Effector memory CD4-positive, alpha-beta T cell (primary cell): ENCODE data around the gene SRBD1.

Experiments
- DNase-seq, 3 donors: peaks; one replicate each; pipeline ENCODE4 v3.0.0-alpha.2; 2020
- H3K27ac ChIP-seq: 2 replicates; pipeline ENCODE4 v1.7.0; 2013; ENCODE audit warnings: mild to moderate bottlenecking, low read length, moderate library complexity; ENCODE audit not compliant: insufficient read depth, poor library complexity, severe bottlenecking
- H3K27me3 ChIP-seq: replicated peaks from 2 replicates; pipeline ENCODE4 v1.7.0; 2013; ENCODE audit warnings: mild to moderate bottlenecking, low read length; ENCODE audit not compliant: insufficient read depth, control insufficient read depth, poor library complexity, severe bottlenecking
- H3K36me3 ChIP-seq: 2 replicates; pipeline ENCODE4 v1.7.0; 2013; ENCODE audit warnings: mild to moderate bottlenecking, low read length, moderate library complexity; ENCODE audit not compliant: control insufficient read depth, insufficient read depth
- H3K4me1 ChIP-seq: 2 replicates; pipeline ENCODE4 v1.7.0; 2013; ENCODE audit warnings: low read length, mild to moderate bottlenecking; ENCODE audit not compliant: control insufficient read depth, insufficient read depth, poor library complexity, severe bottlenecking
- H3K4me3 ChIP-seq: 2 replicates; pipeline ENCODE4 v1.7.0; 2013; ENCODE audit warnings: low read length, low read depth, mild to moderate bottlenecking; ENCODE audit not compliant: insufficient read depth, poor library complexity, severe bottlenecking
- H3K9me3 ChIP-seq: 2 replicates; pipeline ENCODE4 v1.7.0; 2013; ENCODE audit warnings: mild to moderate bottlenecking, low read length, moderate library complexity; ENCODE audit not compliant: control insufficient read depth

The SRBD1 gene

GRCh38 chr2:45518546-45518945 is 92.5 kb downstream of the SRBD1 start:
- no peak overlapping the region for H3K27ac ChIP-seq
- no peaks in the 10 kb centered on the region for H3K27me3 ChIP-seq
- no peak overlapping the region for H3K4me3 ChIP-seq
- no peaks in the 10 kb centered on the region for H3K36me3 ChIP-seq
- H3K9me3 ChIP-seq, result no peaks in the 10 kb centered on the region
- no peak for DNase-seq
- H3K4me1 ChIP-seq, result no peaks in the 10 kb centered on the region

- Histone ChIP-seq H3K9me3 (no peaks in the 10 kb centered on the region), H3K27ac (no peak overlapping the region), H3K27me3 (no peaks in the 10 kb centered on the region), H3K4me3 (no peak overlapping the region), H3K36me3 (no peaks in the 10 kb centered on the region), H3K4me1 (no peaks in the 10 kb centered on the region)
- DNase-seq, result no peak
Observed at GRCh38 chr2:45510701-45511420, 100.2 kb downstream of the SRBD1 start.

GRCh38 chr2:45506756-45507155 is 104.3 kb downstream of the SRBD1 start:
- no peaks in the 10 kb centered on the region for H3K36me3 ChIP-seq
- no peaks in the 10 kb centered on the region for H3K27me3 ChIP-seq
- no peaks in the 10 kb centered on the region for H3K9me3 ChIP-seq
- no peaks in the 10 kb centered on the region for H3K4me1 ChIP-seq
- H3K27ac ChIP-seq, result no peak overlapping the region
- H3K4me3 ChIP-seq, result no peak overlapping the region
- no peak for DNase-seq

- no peaks in the 10 kb centered on the region for H3K36me3 ChIP-seq
- no peak overlapping the region for H3K4me3 ChIP-seq
Observed at GRCh38 chr2:45505138-45505537, 105.9 kb downstream of the SRBD1 start.

GRCh38 chr2:45498661-45499550 is 112.2 kb downstream of the SRBD1 start:
- no peaks in the 10 kb centered on the region for H3K36me3 ChIP-seq
- no peak overlapping the region for H3K4me3 ChIP-seq
- H3K9me3 ChIP-seq, result no peaks in the 10 kb centered on the region
- no peak overlapping the region for H3K27ac ChIP-seq
- H3K4me1 ChIP-seq, result no peaks in the 10 kb centered on the region
- no peaks in the 10 kb centered on the region for H3K27me3 ChIP-seq
- no peak for DNase-seq

More at GRCh38 chr2:45505138-45505537, 105.9 kb downstream of the SRBD1 start:
- H3K4me1 ChIP-seq, result no peaks in the 10 kb centered on the region
- H3K27ac ChIP-seq, result no peak overlapping the region
- no peak for DNase-seq
- H3K27me3 ChIP-seq, result no peaks in the 10 kb centered on the region
- no peaks in the 10 kb centered on the region for H3K9me3 ChIP-seq

GRCh38 chr2:45497355-45497754 is 113.7 kb downstream of the SRBD1 start:
- Histone ChIP-seq H3K27ac (no peak overlapping the region), H3K9me3 (no peaks in the 10 kb centered on the region), H3K36me3 (no peaks in the 10 kb centered on the region), H3K4me3 (no peak overlapping the region), H3K4me1 (no peaks in the 10 kb centered on the region), H3K27me3 (no peaks in the 10 kb centered on the region)
- no peak for DNase-seq

- Histone ChIP-seq H3K36me3 (no peaks in the 10 kb centered on the region), H3K27ac (no peak overlapping the region), H3K27me3 (no peaks in the 10 kb centered on the region), H3K9me3 (no peaks in the 10 kb centered on the region), H3K4me3 (no peak overlapping the region), H3K4me1 (no peaks in the 10 kb centered on the region)
- no peak for DNase-seq
Observed at GRCh38 chr2:45496869-45497268, 114.2 kb downstream of the SRBD1 start.

- H3K27me3 ChIP-seq, result no peaks in the 10 kb centered on the region
- no peaks in the 10 kb centered on the region for H3K4me1 ChIP-seq
- no peaks in the 10 kb centered on the region for H3K9me3 ChIP-seq
- H3K27ac ChIP-seq, result no peak overlapping the region
- peaks cover 3% of the 10 kb centered on the region for H3K36me3 ChIP-seq
- DNase-seq, result no peak
- H3K4me3 ChIP-seq, result no peak overlapping the region
Observed at GRCh38 chr2:45494978-45495293, 116.1 kb downstream of the SRBD1 start.

GRCh38 chr2:45494275-45494977 is 116.6 kb downstream of the SRBD1 start:
- Histone ChIP-seq H3K27me3 (no peaks in the 10 kb centered on the region), H3K4me1 (no peaks in the 10 kb centered on the region), H3K36me3 (peaks cover 3% of the 10 kb centered on the region), H3K9me3 (no peaks in the 10 kb centered on the region), H3K4me3 (no peak overlapping the region), H3K27ac (no peak overlapping the region)
- no peak for DNase-seq

- Histone ChIP-seq H3K4me1 (no peaks in the 10 kb centered on the region), H3K9me3 (no peaks in the 10 kb centered on the region), H3K36me3 (no peaks in the 10 kb centered on the region), H3K4me3 (no peak overlapping the region), H3K27me3 (no peaks in the 10 kb centered on the region), H3K27ac (no peak overlapping the region)
- DNase-seq, result no peak
Observed at GRCh38 chr2:45484965-45485364, 126.1 kb downstream of the SRBD1 start.
